GM19467 (cell line): ENCODE results near the gene SRR.

Experiments used
- ATAC-seq: cut with Tn5 transposase; IDR thresholded peaks from one replicate; pipeline ENCODE4 v1.9.1; 2021; ENCODE audit warnings: mild to moderate bottlenecking, moderate library complexity; ENCODE audit not compliant: unreplicated experiment

The SRR gene

GRCh38 chr17:2369551-2370210 lies 65.9 kb downstream of the SRR start:
- no peak for ATAC-seq

- no peak for ATAC-seq
Measured at GRCh38 chr17:2370211-2370589, 66.5 kb downstream of the SRR start.

GRCh38 chr17:2371183-2372130 lies 67.7 kb downstream of the SRR start:
- ATAC-seq: no peak

- no peak for ATAC-seq
Measured at GRCh38 chr17:2372180-2372579, 68.4 kb downstream of the SRR start.

GRCh38 chr17:2372681-2373080 lies 68.9 kb downstream of the SRR start:
- no peak for ATAC-seq

GRCh38 chr17:2373179-2373578 lies 69.4 kb downstream of the SRR start:
- ATAC-seq: no peak
